D721Med (cell line): Measurements from ENCODE around the gene UBXN11.

Source experiments
- DNase-seq: peaks from one replicate; pipeline ENCODE4 v3.0.0; 2011; ENCODE audit warnings: low spot score; ENCODE audit not compliant: insufficient read length
- FAIRE-seq: peaks from 2 replicates; lab custom pipeline; 2011; peaks lifted over from hg19 to GRCh38; lab: Jason Lieb, UNC
- CTCF ChIP-seq: IDR thresholded peaks from 2 replicates; pipeline ENCODE4 v1.5.1; 2012; ENCODE audit warnings: mild to moderate bottlenecking, control low read depth; ENCODE audit not compliant: insufficient read depth; ENCODE audit errors: missing control alignments

UBXN11 gene

GRCh38 chr1:26263212-26263611 is 43.2 kb downstream of the UBXN11 start:
- DNase-seq (no peak), FAIRE-seq (no peak)
- no peak for TF ChIP-seq CTCF

GRCh38 chr1:26259578-26259977 is 46.9 kb downstream of the UBXN11 start:
- FAIRE-seq (no peak), DNase-seq (no peak)
- no peak for TF ChIP-seq CTCF

- DNase-seq (no peak), FAIRE-seq (no peak)
- TF ChIP-seq CTCF, result no peak
Measured at GRCh38 chr1:26259005-26259404, 47.4 kb downstream of the UBXN11 start.

GRCh38 chr1:26257222-26257621 is 49.2 kb downstream of the UBXN11 start:
- TF ChIP-seq CTCF, result no peak
- DNase-seq (no peak), FAIRE-seq (no peak)

- DNase-seq (no peak), FAIRE-seq (no peak)
- TF ChIP-seq CTCF, result no peak
Measured at GRCh38 chr1:26254404-26254803, 52.0 kb downstream of the UBXN11 start.

- TF ChIP-seq CTCF, result no peak
- no peak for DNase-seq
- no peak for FAIRE-seq
Measured at GRCh38 chr1:26252718-26253117, 53.7 kb downstream of the UBXN11 start.

- FAIRE-seq (no peak), DNase-seq (no peak)
- no peak for TF ChIP-seq CTCF
Measured at GRCh38 chr1:26239936-26240335, 66.5 kb downstream of the UBXN11 start.
